GM21528 (cell line): ENCODE results near the gene SOAT2.
"Not testable (repeated sequence)": the region's sequence is repeated elsewhere in the genome, so short reads cannot be mapped to it uniquely, and the experiment has no call there.

ENCODE experiments used
- ATAC-seq: cut with Tn5 transposase; IDR thresholded peaks from one replicate; pipeline ENCODE4 v1.9.1; 2021; ENCODE audit warnings: mild to moderate bottlenecking, moderate library complexity; ENCODE audit not compliant: unreplicated experiment, low FRiP score

The SOAT2 gene

DNA sequence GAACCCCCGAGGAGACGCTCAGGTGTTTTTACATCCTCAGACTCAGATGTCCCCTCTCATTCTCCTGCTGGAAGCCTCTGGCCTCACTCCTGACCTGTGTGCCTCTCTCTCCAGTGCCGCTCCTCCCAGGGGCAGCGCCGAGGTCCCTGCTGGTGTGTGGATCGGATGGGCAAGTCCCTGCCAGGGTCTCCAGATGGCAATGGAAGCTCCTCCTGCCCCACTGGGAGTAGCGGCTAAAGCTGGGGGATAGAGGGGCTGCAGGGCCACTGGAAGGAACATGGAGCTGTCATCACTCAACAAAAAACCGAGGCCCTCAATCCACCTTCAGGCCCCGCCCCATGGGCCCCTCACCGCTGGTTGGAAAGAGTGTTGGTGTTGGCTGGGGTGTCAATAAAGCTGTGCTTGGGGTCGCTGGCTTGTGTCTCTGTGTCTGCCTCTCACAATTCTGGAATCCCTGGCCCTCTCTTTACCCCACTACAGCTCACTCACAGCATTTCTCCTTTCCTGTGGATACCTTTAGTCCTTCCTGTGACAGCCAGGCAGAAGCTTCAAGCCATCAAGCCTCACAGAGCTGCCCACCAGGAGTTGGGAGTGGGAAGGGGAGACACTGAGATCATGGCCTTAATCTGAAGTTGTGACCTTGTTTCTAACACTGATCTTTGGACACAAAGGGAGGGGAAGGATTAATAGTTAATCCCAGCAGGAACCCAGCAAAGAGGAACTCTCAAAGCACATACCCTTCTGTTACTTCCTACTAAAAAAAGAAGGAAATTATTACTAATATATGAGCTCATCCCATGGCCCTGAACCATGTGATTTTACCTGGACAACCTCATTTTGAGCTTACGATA is 1.1 kb upstream of the SOAT2 start:
- ATAC-seq, result no peak

- ATAC-seq, result no peak
Measured at GRCh38 chr12:53103860-53104305, 597 bp downstream of the SOAT2 start.

DNA sequence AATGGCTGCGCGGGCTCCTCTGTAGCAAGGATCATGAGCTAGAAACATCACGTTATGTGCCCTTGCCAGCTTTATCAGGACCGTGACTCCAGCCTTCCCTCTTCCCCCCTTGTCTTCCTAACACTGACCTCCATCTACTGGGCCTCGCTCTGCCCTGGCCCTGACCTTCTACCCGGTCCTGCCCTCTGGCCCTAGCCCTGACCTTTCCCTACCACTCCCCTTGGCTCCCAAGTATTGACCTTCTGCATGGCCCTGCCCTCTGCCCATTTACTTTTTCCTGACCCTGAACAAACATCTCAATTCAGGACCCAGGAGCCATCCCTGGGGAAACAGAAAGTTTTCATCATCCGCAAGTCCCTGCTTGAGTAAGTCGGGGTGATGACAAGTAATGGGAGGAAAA is 2.0 kb downstream of the SOAT2 start:
- no peak for ATAC-seq

DNA sequence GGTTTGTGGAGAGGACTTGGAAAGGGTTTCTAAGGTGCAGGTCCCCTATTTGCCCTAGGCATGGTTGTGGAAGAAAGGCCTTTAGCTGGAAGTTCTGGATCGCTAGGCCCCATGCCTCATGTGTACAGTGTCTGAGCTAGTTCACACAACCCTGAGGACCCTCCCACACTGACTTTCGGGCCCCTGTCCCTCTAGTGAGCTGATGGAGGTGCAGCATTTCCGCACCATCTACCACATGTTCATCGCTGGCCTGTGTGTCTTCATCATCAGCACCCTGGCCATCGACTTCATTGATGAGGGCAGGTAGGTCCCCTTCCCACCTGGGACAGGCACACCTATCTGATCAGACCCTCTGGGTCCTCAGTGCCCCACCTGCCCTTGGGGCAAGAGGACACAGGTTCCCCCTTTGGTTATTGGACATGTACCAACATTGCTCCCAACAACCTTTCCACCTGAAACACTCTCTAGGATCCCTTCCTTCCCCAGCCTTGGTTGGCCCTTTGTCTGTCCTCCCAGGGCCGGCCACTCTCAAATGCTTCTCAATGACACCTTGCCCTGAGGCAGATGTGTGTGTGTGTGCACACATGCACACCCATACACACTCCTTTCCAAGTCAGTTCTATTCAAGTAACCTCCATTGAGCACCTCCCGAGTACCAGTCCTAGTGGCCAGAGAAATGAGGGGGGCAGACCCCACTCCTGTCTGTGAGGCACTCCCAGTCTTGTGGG is 2.6 kb downstream of the SOAT2 start:
- ATAC-seq, result no peak

GRCh38 chr12:53107122-53107521 is 3.8 kb downstream of the SOAT2 start:
- ATAC-seq, result no peak

GRCh38 chr12:53112431-53112830 is 9.1 kb downstream of the SOAT2 start:
- ATAC-seq, result not testable (repeated sequence)

- ATAC-seq, result no peak
Measured at GRCh38 chr12:53113136-53113705, 9.9 kb downstream of the SOAT2 start.

DNA sequence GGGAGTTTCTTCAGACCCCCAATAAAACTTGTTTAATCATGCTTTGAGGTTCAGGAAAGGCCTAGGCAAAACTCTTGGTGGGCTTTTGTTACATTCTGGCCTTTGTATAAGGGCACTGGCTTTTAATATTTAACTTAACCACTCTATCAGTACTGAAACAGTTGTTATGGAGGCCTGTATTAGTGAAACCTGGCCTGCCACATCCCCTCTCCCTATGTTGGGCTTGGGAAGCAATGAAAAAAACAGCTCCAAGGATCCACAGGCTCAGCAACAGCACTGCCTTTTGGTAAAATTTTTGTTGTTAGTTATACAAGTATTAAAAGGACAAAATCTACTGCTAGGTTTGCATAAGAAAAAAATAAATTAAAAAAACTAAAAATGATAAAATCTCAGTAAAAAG is 10.7 kb downstream of the SOAT2 start:
- no peak for ATAC-seq

- no peak for ATAC-seq
Measured at GRCh38 chr12:53115112-53115890, 12.0 kb downstream of the SOAT2 start.

- no peak for ATAC-seq
Measured at GRCh38 chr12:53115891-53116648, 12.8 kb downstream of the SOAT2 start.

DNA sequence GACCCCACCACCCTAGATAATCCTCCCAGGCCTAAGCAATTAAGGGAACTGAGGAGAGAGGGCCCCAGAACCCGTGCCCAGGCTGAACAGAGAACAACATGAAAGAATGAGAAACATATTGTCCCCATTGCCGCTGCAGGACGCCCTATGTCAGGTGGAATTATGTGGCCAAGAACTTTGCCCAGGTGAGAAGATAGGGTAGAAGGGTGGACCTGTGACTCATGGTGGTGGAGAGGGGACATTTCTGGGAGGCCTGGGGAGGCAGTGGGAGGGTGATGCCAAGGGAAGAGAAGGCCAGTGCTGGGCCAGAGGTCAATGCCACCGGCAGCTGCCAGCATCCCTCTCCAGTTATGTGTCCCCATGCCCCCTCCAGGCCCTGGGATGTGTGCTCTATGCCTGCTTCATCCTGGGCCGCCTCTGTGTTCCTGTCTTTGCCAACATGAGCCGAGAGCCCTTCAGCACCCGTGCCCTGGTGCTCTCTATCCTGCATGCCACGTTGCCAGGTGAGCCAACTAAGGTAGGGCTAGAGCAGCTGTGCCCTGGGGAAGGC is 15.5 kb downstream of the SOAT2 start:
- no peak for ATAC-seq

DNA sequence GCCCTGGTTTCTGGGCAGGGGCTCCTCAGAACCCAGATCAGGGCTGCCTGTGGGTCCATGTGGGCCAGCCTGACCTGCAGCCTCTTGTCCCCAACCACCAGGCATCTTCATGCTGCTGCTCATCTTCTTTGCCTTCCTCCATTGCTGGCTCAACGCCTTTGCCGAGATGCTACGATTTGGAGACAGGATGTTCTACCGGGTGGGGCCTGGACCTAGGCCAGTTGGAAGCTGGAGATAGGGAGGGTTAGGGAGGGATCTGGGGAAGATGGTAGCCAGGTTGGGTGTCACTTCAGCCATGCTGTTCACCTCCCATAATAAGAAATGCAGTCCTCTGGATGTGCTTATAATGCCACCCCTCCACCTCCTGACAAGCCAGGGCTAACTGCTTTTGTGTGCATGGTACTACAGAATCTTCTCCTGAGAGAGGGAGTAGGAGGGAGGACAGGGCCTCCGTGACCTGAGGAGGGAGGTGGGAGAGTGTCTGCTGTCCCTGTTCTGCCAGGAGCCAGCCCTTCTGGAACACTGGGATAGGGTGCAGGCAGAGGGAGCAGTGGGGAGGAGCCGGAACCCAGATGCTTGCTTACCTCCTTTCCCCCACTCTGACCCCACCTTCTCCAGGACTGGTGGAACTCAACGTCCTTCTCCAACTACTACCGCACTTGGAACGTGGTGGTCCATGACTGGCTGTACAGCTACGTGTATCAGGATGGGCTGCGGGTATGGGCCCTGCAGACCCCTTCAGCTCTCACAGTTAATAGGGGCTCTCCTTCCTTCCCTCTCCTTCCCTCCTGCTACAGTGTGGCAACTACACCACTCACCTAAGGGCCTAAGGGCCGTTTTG is 17.6 kb downstream of the SOAT2 start:
- ATAC-seq, result no peak

GRCh38 chr12:53122961-53123468 is 19.7 kb downstream of the SOAT2 start:
- no peak for ATAC-seq

- no peak for ATAC-seq
Measured at GRCh38 chr12:53123578-53124351, 20.5 kb downstream of the SOAT2 start.

DNA sequence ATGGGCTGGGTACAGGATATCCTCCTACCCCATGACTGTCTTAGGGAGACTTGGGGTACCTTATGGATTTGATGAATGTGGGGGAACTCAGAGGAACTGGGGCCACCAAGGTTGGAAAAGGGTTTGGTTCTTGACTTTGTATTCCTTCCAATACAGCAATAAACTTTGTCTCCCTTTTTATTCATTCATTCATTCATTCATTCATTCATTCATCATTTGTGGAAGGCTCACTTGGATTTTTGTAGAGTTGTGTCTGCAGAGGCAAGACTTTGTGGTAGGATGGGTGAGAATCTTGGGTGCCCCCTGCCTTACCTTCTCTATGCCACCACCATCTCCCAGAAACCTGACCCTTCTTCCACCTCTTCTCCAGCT is 21.1 kb downstream of the SOAT2 start:
- ATAC-seq, result no peak

GRCh38 chr12:53127169-53127568 is 23.9 kb downstream of the SOAT2 start:
- no peak for ATAC-seq

GRCh38 chr12:53128780-53129569 is 25.7 kb downstream of the SOAT2 start:
- no peak for ATAC-seq
